RKO (cell line): ENCODE data around the gene PRR18.

Experiments
- DNase-seq: peaks from one replicate; pipeline ENCODE4 v3.0.0-alpha.2; 2016; ENCODE audit warnings: low spot score

Gene PRR18

GRCh38 chr6:166274739-166275370, 33.3 kb downstream of the PRR18 start:
- DNase-seq = no peak

- DNase-seq = no peak
These were observed 34.0 kb downstream of the PRR18 start for GRCh38 chr6:166274163-166274562.

- no peak for DNase-seq
These were observed 36.8 kb downstream of the PRR18 start for GRCh38 chr6:166271376-166271765.

- DNase-seq = no peak
These were observed 37.4 kb downstream of the PRR18 start for GRCh38 chr6:166270706-166271375.

GRCh38 chr6:166269301-166270039, 38.7 kb downstream of the PRR18 start:
- DNase-seq = no peak

- DNase-seq = no peak
These were observed 39.8 kb downstream of the PRR18 start for GRCh38 chr6:166268431-166268830.

- DNase-seq = no peak
These were observed 40.7 kb downstream of the PRR18 start for GRCh38 chr6:166267526-166267925.

- no peak for DNase-seq
These were observed 41.9 kb downstream of the PRR18 start for GRCh38 chr6:166266336-166266735.

GRCh38 chr6:166262743-166263515, 45.3 kb downstream of the PRR18 start:
- DNase-seq = no peak

GRCh38 chr6:166259296-166259977, 48.8 kb downstream of the PRR18 start:
- DNase-seq = no peak

GRCh38 chr6:166258854-166259276, 49.3 kb downstream of the PRR18 start:
- DNase-seq = no peak

GRCh38 chr6:166257911-166258318, 50.3 kb downstream of the PRR18 start:
- no peak for DNase-seq
